ENCODE data around the gene SGMS1. TPM values are rescaled to one million over a fixed set of nuclear protein-coding genes. Genes with fewer than 3 reads are reported as not detected.

Gene SGMS1
- total and polyA plus RNA-seq, 2 donors (not counting 3 experiments of a cell fraction or from before 2014, with no cell fraction given): 9.7 to 23.7 TPM

GRCh38 chr10:50398381-50398780, 225.4 kb downstream of the SGMS1 start:
- ChIA-PET POLR2A (no interaction called here), CTCF (interaction anchor here (1.4 to 2.2 kb wide), 3 partner anchors 11 to 31 kb away, joined by 4 to 12 read pairs (median 6); no protein-coding TSS in a partner anchor)
- H3K4me2 ChIP-seq (ENCODE audit: insufficient read depth, low read length): no peak overlapping the region
- no peak for TF ChIP-seq MYC (IDR thresholded peaks at IDR 0.05; ENCODE audit: low read depth, low read length)
- TF ChIP-seq GATA2 (IDR thresholded peaks at IDR 0.05; ENCODE audit: insufficient read depth, insufficient read length, low read depth, low read length): no peak
- peaks cover 10% of the 10 kb centered on the region for H3K4me1 ChIP-seq (ENCODE audit: control insufficient read depth, extremely low read depth, insufficient read depth, low read length)
- H3K36me3 ChIP-seq (ENCODE audit: control insufficient read depth in 2 of 2, extremely low read depth in 1 of 2, insufficient read depth in 2 of 2, low read length in 2 of 2): no peaks in the 10 kb centered on the region
- H3K27me3 ChIP-seq (ENCODE audit: control insufficient read depth in 2 of 2, insufficient read depth in 2 of 2, low read length in 2 of 2): no peaks in the 10 kb centered on the region
- no peaks in the 10 kb centered on the region for H3K9me1 ChIP-seq (replicated peaks; ENCODE audit: control insufficient read depth, extremely low read depth, insufficient read depth, low read length)
- no peaks in the 10 kb centered on the region for H3K9me3 ChIP-seq (replicated peaks; ENCODE audit: control insufficient read depth, insufficient read depth, low read length)
- no TSS peak for BruUV-seq (replicated peaks)
- no peak overlapping the region for H3K4me3 ChIP-seq (replicated peaks in 1 of 3; ENCODE audit: insufficient read depth in 1 of 3, low read depth in 1 of 3, low read length in 3 of 3)
- H4K20me1 ChIP-seq (replicated peaks; ENCODE audit: control insufficient read depth, extremely low read depth, insufficient read depth, low read length): peaks cover 2% of the 10 kb centered on the region
- no peak overlapping the region for H2AFZ ChIP-seq (ENCODE audit: low read depth, low read length)
- no peak overlapping the region for H3K27ac ChIP-seq (ENCODE audit: insufficient read depth, low read depth, low read length)
- H3K9ac ChIP-seq (replicated peaks; ENCODE audit: extremely low read depth, insufficient read depth, low read length): no peak overlapping the region
- intact Hi-C loops (cut with micrococcal nuclease): no loop called here
- DNase-seq (ENCODE audit: low read depth, low spot score) (peak; percentile 44), FAIRE-seq (peak; percentile 37)
- dilution Hi-C loops (cut with MboI; ENCODE audit: extremely low pct_ligation_motif_present, low sequenced_read_pairs): no loop called here
- H3K79me2 ChIP-seq (ENCODE audit: control insufficient read depth, insufficient read depth, low read length): peaks cover 24% of the 10 kb centered on the region

DNA sequence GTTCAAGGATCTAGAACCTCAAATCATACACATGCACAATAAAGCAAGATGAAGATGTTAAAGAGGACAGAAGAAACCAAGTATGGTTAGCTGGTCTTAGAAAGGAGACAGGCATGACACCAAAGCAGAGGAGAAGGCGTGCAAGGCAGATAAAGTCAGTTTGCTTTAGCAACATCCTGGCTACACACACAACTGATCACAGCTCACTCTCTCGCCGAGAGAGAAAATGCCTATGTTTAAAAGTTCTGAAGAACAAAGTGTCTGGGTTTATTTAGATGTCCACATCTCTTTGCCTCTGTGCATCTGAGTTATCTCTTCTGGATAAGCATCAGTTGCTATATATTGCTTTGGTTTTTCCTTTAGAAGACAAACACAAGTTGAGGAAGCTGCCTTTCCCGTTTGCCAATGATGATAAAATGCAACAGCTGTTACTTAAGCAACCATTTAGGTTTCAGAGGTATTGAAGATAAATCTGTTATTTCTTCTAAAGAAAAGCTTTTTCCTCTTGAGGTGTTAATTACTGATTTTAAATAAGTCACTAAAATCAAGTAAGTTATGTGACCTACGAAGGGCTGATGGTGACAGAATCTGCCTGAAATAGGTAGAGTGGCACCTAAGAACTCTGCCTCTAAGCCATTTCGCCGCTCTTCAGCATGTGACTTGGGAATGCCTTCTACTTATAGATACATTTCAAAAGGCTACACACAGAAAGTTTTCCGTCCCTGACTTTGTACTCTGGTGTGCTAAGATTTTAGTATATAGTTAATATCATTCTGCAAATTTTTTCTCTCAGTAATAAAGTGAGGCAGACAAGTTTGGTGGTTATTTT, 226.2 kb downstream of the SGMS1 start:
- Histone ChIP-seq H3K4me2 (ENCODE audit: insufficient read depth, low read length) (no peak overlapping the region), H3K79me2 (ENCODE audit: control insufficient read depth, insufficient read depth, low read length) (peaks cover 23% of the 10 kb centered on the region), H3K4me3 (replicated peaks in 1 of 3; ENCODE audit: insufficient read depth in 1 of 3, low read depth in 1 of 3, low read length in 3 of 3) (no peak overlapping the region), H3K27ac (ENCODE audit: insufficient read depth, low read depth, low read length) (no peak overlapping the region), H3K9me1 (replicated peaks; ENCODE audit: control insufficient read depth, extremely low read depth, insufficient read depth, low read length) (no peaks in the 10 kb centered on the region), H2AFZ (ENCODE audit: low read depth, low read length) (no peak overlapping the region), H3K36me3 (ENCODE audit: control insufficient read depth in 2 of 2, extremely low read depth in 1 of 2, insufficient read depth in 2 of 2, low read length in 2 of 2) (no peaks in the 10 kb centered on the region), H3K9ac (replicated peaks; ENCODE audit: extremely low read depth, insufficient read depth, low read length) (no peak overlapping the region), H4K20me1 (replicated peaks; ENCODE audit: control insufficient read depth, extremely low read depth, insufficient read depth, low read length) (peaks cover 2% of the 10 kb centered on the region), H3K4me1 (ENCODE audit: control insufficient read depth, extremely low read depth, insufficient read depth, low read length) (peaks cover 18% of the 10 kb centered on the region), H3K9me3 (replicated peaks; ENCODE audit: control insufficient read depth, insufficient read depth, low read length) (no peaks in the 10 kb centered on the region), H3K27me3 (ENCODE audit: control insufficient read depth in 2 of 2, insufficient read depth in 2 of 2, low read length in 2 of 2) (no peaks in the 10 kb centered on the region)
- CTCF ChIA-PET: interaction anchor here (1.4 to 2.2 kb wide), 4 partner anchors 11 to 36 kb away, joined by 4 to 12 read pairs (median 5); no protein-coding TSS in a partner anchor
- POLR2A ChIA-PET: no interaction called here
- dilution Hi-C loops (cut with MboI; ENCODE audit: extremely low pct_ligation_motif_present, low sequenced_read_pairs) (no loop called here), intact Hi-C loops (cut with micrococcal nuclease) (no loop called here)
- DNase-seq (ENCODE audit: low read depth, low spot score) (no peak), FAIRE-seq (no peak)
- no peak for TF ChIP-seq POLR2A (IDR thresholded peaks at IDR 0.05; ENCODE audit: low read depth, low read length)
- no peak for TF ChIP-seq MYC (IDR thresholded peaks at IDR 0.05; ENCODE audit: low read depth, low read length)
- no peak for TF ChIP-seq POLR2AphosphoS5 (IDR thresholded peaks at IDR 0.05; ENCODE audit: insufficient read depth, low read depth, low read length)
- no peak for TF ChIP-seq JUN (IDR thresholded peaks at IDR 0.05; ENCODE audit: borderline replicate concordance, insufficient read depth, insufficient read length, low read depth)
- no peak for TF ChIP-seq FOS (IDR thresholded peaks at IDR 0.05; ENCODE audit: borderline replicate concordance, insufficient read depth, low read length)
- TF ChIP-seq GATA2 (IDR thresholded peaks at IDR 0.05; ENCODE audit: insufficient read depth, insufficient read length, low read depth, low read length): no peak
- TF ChIP-seq, protein P1, sequence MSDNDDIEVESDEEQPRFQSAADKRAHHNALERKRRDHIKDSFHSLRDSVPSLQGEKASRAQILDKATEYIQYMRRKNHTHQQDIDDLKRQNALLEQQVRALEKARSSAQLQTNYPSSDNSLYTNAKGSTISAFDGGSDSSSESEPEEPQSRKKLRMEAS (IDR thresholded peaks at IDR 0.05; ENCODE audit: insufficient read depth, insufficient read length): no peak
- TF ChIP-seq CTCF (IDR thresholded peaks at IDR 0.05; ENCODE audit: extremely low read depth in 1 of 2, insufficient read depth in 1 of 2, low read depth in 1 of 2, low read length in 2 of 2): no peak
- no peak for TF ChIP-seq EZH2 (IDR thresholded peaks at IDR 0.05; ENCODE audit: borderline replicate concordance, low read depth, low read length, severe bottlenecking)
- BruUV-seq (replicated peaks): no TSS peak

Data from endothelial cell of umbilical vein (primary cell).